ENCODE data around the gene MS4A18.

Gene MS4A18

DNA sequence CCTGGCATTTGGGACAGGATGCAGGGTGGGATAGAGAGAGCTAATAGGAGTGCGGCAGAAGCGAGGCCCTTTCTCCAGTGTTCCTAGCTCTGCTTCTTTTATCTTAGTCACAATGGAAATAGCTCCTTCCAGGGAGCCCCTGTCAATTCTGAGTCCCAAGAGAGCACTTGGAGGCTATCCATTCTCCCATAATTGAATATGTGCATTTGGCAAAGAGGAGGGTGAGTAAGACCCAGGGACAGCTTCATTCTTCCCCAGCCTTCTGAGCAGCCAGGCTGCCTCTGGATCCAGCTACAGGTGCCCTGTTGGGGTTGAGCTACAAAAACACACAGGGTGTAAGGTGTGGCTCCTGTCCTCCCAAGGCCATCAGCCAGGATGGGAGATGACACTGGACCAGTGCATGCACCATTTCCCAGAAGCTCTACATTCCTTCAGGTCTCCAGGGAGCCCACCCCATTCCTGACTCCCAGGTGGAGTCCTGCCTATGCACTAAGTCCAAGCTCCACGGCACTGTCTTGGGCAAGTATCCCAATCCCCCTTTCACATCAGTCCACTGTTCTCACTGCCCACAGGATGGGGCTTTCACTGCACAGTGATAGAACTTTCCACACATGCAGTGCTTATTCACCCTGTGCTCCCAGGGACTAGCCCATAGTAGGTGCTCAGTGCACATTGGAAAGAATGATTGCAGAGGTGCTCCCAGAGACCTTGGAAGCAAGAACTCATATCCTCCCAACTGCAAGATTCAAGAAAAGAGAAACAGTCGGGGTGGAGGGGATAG lies 66.8 kb downstream of the MS4A18 start:
- no peak for TF ChIP-seq EZH2 (IDR thresholded peaks at IDR 0.05; ENCODE audit: borderline replicate concordance, low read depth, low read length, severe bottlenecking)
- TF ChIP-seq, protein P1, sequence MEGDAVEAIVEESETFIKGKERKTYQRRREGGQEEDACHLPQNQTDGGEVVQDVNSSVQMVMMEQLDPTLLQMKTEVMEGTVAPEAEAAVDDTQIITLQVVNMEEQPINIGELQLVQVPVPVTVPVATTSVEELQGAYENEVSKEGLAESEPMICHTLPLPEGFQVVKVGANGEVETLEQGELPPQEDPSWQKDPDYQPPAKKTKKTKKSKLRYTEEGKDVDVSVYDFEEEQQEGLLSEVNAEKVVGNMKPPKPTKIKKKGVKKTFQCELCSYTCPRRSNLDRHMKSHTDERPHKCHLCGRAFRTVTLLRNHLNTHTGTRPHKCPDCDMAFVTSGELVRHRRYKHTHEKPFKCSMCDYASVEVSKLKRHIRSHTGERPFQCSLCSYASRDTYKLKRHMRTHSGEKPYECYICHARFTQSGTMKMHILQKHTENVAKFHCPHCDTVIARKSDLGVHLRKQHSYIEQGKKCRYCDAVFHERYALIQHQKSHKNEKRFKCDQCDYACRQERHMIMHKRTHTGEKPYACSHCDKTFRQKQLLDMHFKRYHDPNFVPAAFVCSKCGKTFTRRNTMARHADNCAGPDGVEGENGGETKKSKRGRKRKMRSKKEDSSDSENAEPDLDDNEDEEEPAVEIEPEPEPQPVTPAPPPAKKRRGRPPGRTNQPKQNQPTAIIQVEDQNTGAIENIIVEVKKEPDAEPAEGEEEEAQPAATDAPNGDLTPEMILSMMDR (IDR thresholded peaks at IDR 0.05; ENCODE audit: borderline replicate concordance, extremely low read depth, low read length, poor library complexity, severe bottlenecking): no peak

DNA sequence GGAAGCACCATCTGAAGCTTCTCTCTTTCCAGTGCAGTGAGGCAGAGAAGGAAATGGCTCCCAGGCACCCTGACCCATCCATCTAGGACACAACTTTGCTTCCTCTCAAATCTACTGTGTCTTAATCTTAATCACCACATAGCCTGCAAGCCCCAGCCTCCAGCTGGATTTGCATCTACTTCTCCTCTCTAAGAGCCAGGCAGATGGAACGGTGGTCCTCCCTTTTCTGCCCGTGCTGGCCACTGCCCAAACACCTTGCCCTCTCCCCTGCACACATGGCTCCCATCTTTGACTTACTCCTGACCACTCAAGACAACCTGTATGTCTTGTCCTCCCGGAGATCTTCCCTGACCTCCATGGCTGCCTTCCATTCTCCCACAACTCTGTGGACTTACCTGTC lies 68.0 kb downstream of the MS4A18 start:
- no peak for ATAC-seq (ENCODE audit: insufficient read depth, low read depth)
- Histone ChIP-seq H3K27ac (ENCODE audit: low read length) (no peak overlapping the region), H3K4me1 (ENCODE audit: insufficient read depth, low read length) (no peaks in the 10 kb centered on the region), H3K27me3 (ENCODE audit: insufficient read depth, low read length, poor library complexity) (no peaks in the 10 kb centered on the region), H3K4me2 (ENCODE audit: insufficient read depth, low read length) (no peak overlapping the region), H4K20me1 (ENCODE audit: insufficient read depth, low read length) (no peaks in the 10 kb centered on the region), H3K36me3 (ENCODE audit: insufficient read depth, low read length) (no peaks in the 10 kb centered on the region), H3K9ac (ENCODE audit: low read depth, low read length) (no peak overlapping the region), H3K9me3 (ENCODE audit: insufficient read depth, low read length, severe bottlenecking) (peaks cover 10% of the 10 kb centered on the region), H3K4me3 (ENCODE audit: low read depth in 1 of 2, low read length in 2 of 2) (no peak overlapping the region), H2AFZ (ENCODE audit: low read depth, low read length) (no peak overlapping the region), H3K79me2 (ENCODE audit: insufficient read depth, low read length) (no peaks in the 10 kb centered on the region)
- no peak for DNase-seq
- TF ChIP-seq, protein P1 (IDR thresholded peaks at IDR 0.05; ENCODE audit: borderline replicate concordance, extremely low read depth, low read length, poor library complexity, severe bottlenecking): no peak
- TF ChIP-seq EZH2 (IDR thresholded peaks at IDR 0.05; ENCODE audit: borderline replicate concordance, low read depth, low read length, severe bottlenecking): no peak

More for the DNA sequence above, 66.8 kb downstream of the MS4A18 start:
- Histone ChIP-seq H3K4me1 (ENCODE audit: insufficient read depth, low read length) (no peaks in the 10 kb centered on the region), H3K4me3 (ENCODE audit: low read depth in 1 of 2, low read length in 2 of 2) (no peak overlapping the region), H3K36me3 (ENCODE audit: insufficient read depth, low read length) (no peaks in the 10 kb centered on the region), H3K9ac (ENCODE audit: low read depth, low read length) (no peak overlapping the region), H3K27me3 (ENCODE audit: insufficient read depth, low read length, poor library complexity) (no peaks in the 10 kb centered on the region), H3K79me2 (ENCODE audit: insufficient read depth, low read length) (no peaks in the 10 kb centered on the region), H2AFZ (ENCODE audit: low read depth, low read length) (no peak overlapping the region), H4K20me1 (ENCODE audit: insufficient read depth, low read length) (no peaks in the 10 kb centered on the region), H3K27ac (ENCODE audit: low read length) (no peak overlapping the region), H3K4me2 (ENCODE audit: insufficient read depth, low read length) (no peak overlapping the region), H3K9me3 (ENCODE audit: insufficient read depth, low read length, severe bottlenecking) (peaks cover 10% of the 10 kb centered on the region)
- ATAC-seq (ENCODE audit: insufficient read depth, low read depth): no peak
- no peak for DNase-seq
